B cell (primary cell): ENCODE data around the gene FGD4. TPM values are rescaled to one million over a fixed set of nuclear protein-coding genes. Genes with fewer than 3 reads are reported as not detected.

Experiments
- ATAC-seq: fragments of 200-7000 bp; cut with Tn5 transposase; one replicate; pipeline ENCODE4 v1.10.0; 2021; ENCODE audit warnings: low read depth, mild to moderate bottlenecking, moderate number of reproducible peaks, moderate library complexity
- CTCF ChIA-PET: fragments of 350-600 bp; sonication (Branson Sonifier 250); formaldehyde crosslinking; loops from one replicate; lab custom pipeline; 2021; ENCODE audit warnings: antibody characterized with exemption, inconsistent platforms; lab: Charles Lee
- POLR2A ChIA-PET: fragments of 350-600 bp; sonication (Branson Sonifier 250); formaldehyde crosslinking; loops from one replicate; lab custom pipeline; 2021; ENCODE audit warnings: antibody characterized with exemption; lab: Charles Lee
- DNase-seq: peaks from one replicate; pipeline ENCODE4 v3.0.0; 2013
- H2AFZ ChIP-seq: 2 replicates; pipeline ENCODE4 v1.6.1; 2012; ENCODE audit warnings: mild to moderate bottlenecking, low read depth, low read length; ENCODE audit not compliant: insufficient read depth, poor library complexity, severe bottlenecking
- H3K27ac ChIP-seq, 2 donors: 1 replicate in 1 of 2; 2 replicates in 1 of 2; pipeline ENCODE4 v1.5.1; 2012 to 2013; ENCODE audit warnings: low read length in 2 of 2, mild to moderate bottlenecking in 2 of 2, moderate library complexity in 1 of 2
- H3K27me3 ChIP-seq, 4 experiments: fragments of 200-600 bp in 1 of 4; sonication (generic) in 1 of 4; replicated peaks in 1 of 4; 1 replicate in 2 of 4; 2 replicates in 2 of 4; pipeline versions ENCODE4 v1.6.1 to v1.7.0; 2013 to 2016; ENCODE audit warnings: low read length in 3 of 4, mild to moderate bottlenecking in 2 of 4, mixed read lengths in 1 of 4, moderate library complexity in 1 of 4; ENCODE audit not compliant: insufficient read depth in 4 of 4, control insufficient read depth in 3 of 4; ENCODE audit errors: control extremely low read depth in 1 of 4
- H3K36me3 ChIP-seq, 2 experiments: replicated peaks in 1 of 2; 1 replicate in 1 of 2; 2 replicates in 1 of 2; pipeline versions ENCODE4 v1.6.1 to v1.7.1; 2013; ENCODE audit warnings: low read length in 1 of 2; ENCODE audit not compliant: insufficient read depth in 2 of 2, control insufficient read depth in 1 of 2; ENCODE audit errors: control extremely low read depth in 1 of 2, extremely low read depth in 1 of 2
- H3K4me1 ChIP-seq, 2 donors: fragments of 200-600 bp in 1 of 2; sonication (generic) in 1 of 2; 1 replicate in 1 of 2; 2 replicates in 1 of 2; pipeline versions ENCODE4 v1.5.1 to v1.6.1; 2013 to 2017; ENCODE audit warnings: low read length in 2 of 2; ENCODE audit not compliant: control insufficient read depth in 2 of 2, insufficient read depth in 2 of 2
- H3K4me2 ChIP-seq: replicated peaks from 2 replicates; pipeline ENCODE3; 2012; ENCODE audit warnings: mild to moderate bottlenecking, low read depth, low read length; ENCODE audit not compliant: poor library complexity, severe bottlenecking
- H3K4me3 ChIP-seq, 5 experiments: fragments of 200-600 bp in 1 of 5; sonication (generic) in 1 of 5; 1 replicate in 3 of 5; 2 replicates in 2 of 5; pipeline versions ENCODE4 v1.5.1 to v1.7.0; 2011 to 2016; ENCODE audit warnings: low read length in 4 of 5, mild to moderate bottlenecking in 4 of 5, low read depth in 2 of 5, control low read depth in 1 of 5, moderate library complexity in 1 of 5; ENCODE audit not compliant: insufficient read depth in 1 of 5; ENCODE audit errors: control extremely low read depth in 1 of 5, extremely low read depth in 1 of 5
- H3K79me2 ChIP-seq: fragments of 200-600 bp; sonication (generic); one replicate; pipeline ENCODE4 v1.6.0; 2016; ENCODE audit warnings: low read length; ENCODE audit not compliant: control insufficient read depth, insufficient read depth
- H3K9ac ChIP-seq: fragments of 200-600 bp; sonication (generic); 2 replicates; pipeline ENCODE4 v1.6.1; 2017; ENCODE audit warnings: mild to moderate bottlenecking, low read length, moderate library complexity
- H3K9me3 ChIP-seq, 3 donors: one replicate each; pipeline versions ENCODE4 v1.6.1 to v1.7.1; 2013; ENCODE audit warnings: low read length in 2 of 3; ENCODE audit not compliant: control insufficient read depth in 2 of 3, insufficient read depth in 1 of 3; ENCODE audit errors: control extremely low read depth in 1 of 3
- H4K20me1 ChIP-seq: 2 replicates; pipeline ENCODE4 v1.6.0; 2012; ENCODE audit warnings: mild to moderate bottlenecking, low read length; ENCODE audit not compliant: insufficient read depth, control insufficient read depth, poor library complexity, severe bottlenecking
- H3K27ac Mint-ChIP-seq: one replicate; pipeline ENCODE4 v1.8.0; 2021; ENCODE audit warnings: mixed read lengths
- H3K27me3 Mint-ChIP-seq: one replicate; pipeline ENCODE4 v1.8.0; 2021; ENCODE audit warnings: mixed read lengths
- H3K4me1 Mint-ChIP-seq: one replicate; pipeline ENCODE4 v1.8.0; 2021; ENCODE audit warnings: mixed read lengths
- H3K4me3 Mint-ChIP-seq: one replicate; pipeline ENCODE4 v1.8.0; 2021; ENCODE audit warnings: mixed read lengths
- H3K9me3 Mint-ChIP-seq: one replicate; pipeline ENCODE4 v1.8.0; 2022; ENCODE audit warnings: mixed read lengths; ENCODE audit not compliant: insufficient read depth
- EZH2 ChIP-seq: IDR thresholded peaks from 2 replicates; pipeline ENCODE4 v1.6.1; 2012; ENCODE audit warnings: borderline replicate concordance, low read depth, mild to moderate bottlenecking, moderate library complexity, low read length; ENCODE audit not compliant: insufficient read depth, poor library complexity, severe bottlenecking
- WGBS: methylation state at CpG from one replicate; pipeline ENCODE4 v1.1.5; 2013; ENCODE audit warnings: missing lambda C conversion rate; ENCODE audit not compliant: insufficient coverage; 5-methylcytosine and 5-hydroxymethylcytosine counted together
- intact Hi-C: fragments of 100-400 bp; cut with micrococcal nuclease; formaldehyde crosslinking; loops from one replicate; pipeline ENCODE4 v1.10.0; 2022
- polyA plus RNA-seq: library from polyadenylated mRNA; depleted of rRNA; stranded (reverse); fragments of >200 nt; gene quantifications from 2 replicates; pipeline ENCODE4 v1.2.3, GENCODE V29; 2012
- total RNA-seq, 2 donors: library from RNA; stranded (reverse); fragments of 120-200 nt in 1 of 2; gene quantifications; 1 replicate in 1 of 2; 2 replicates in 1 of 2; pipeline versions ENCODE4 v1.2.3 to v1.2.4, GENCODE V29; 2013 to 2022
- TF ChIP-seq, protein P1 (sequence below): fragments of 200-600 bp; IDR thresholded peaks from one replicate; pipeline ENCODE4 v1.8.0; 2022; ENCODE audit warnings: antibody characterized with exemption, mild to moderate bottlenecking

FGD4 gene
- total and polyA plus RNA-seq, 2 donors (not counting 1 experiment from before 2014, with no cell fraction given): 2.1 to 2.8 TPM

DNA sequence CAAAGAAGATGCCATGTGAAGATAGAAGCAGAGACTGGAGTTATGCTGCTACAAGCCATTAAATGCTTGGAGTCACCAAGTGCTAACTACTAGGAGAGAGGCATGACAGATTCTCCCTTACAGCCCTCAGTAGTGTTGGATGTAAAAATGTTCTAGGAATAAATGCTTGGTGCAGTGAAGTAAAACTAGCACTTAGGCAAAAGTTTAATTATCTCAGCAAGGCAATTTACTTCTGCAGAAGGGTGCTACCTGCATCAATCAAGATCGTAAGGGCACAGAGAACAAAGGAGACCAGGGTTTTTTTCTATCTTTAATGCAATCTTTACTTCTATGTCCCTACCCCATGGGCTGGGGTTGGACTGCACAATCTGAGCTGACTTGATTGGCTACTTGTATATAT lies 270.2 kb downstream of the FGD4 start:
- CTCF ChIA-PET: interaction anchor here (0.7 to 4.4 kb wide), 2 partner anchors 56 to 212 kb away, joined by 4 to 33 read pairs; no protein-coding TSS in a partner anchor
- DNase-seq (no peak), ATAC-seq (no peak)
- H3K9me3 ChIP-seq: peaks cover 1 to 17% (median 8%) of the 10 kb centered on the region in 3 donors
- intact Hi-C loops: no loop called here
- Mint-ChIP-seq H3K9me3 (peaks cover 5% of the 10 kb centered on the region), H3K4me1 (peaks cover 12% of the 10 kb centered on the region), H3K27me3 (peaks cover 3% of the 10 kb centered on the region), H3K4me3 (no peak overlapping the region), H3K27ac (no peak overlapping the region)
- TF ChIP-seq, protein P1, sequence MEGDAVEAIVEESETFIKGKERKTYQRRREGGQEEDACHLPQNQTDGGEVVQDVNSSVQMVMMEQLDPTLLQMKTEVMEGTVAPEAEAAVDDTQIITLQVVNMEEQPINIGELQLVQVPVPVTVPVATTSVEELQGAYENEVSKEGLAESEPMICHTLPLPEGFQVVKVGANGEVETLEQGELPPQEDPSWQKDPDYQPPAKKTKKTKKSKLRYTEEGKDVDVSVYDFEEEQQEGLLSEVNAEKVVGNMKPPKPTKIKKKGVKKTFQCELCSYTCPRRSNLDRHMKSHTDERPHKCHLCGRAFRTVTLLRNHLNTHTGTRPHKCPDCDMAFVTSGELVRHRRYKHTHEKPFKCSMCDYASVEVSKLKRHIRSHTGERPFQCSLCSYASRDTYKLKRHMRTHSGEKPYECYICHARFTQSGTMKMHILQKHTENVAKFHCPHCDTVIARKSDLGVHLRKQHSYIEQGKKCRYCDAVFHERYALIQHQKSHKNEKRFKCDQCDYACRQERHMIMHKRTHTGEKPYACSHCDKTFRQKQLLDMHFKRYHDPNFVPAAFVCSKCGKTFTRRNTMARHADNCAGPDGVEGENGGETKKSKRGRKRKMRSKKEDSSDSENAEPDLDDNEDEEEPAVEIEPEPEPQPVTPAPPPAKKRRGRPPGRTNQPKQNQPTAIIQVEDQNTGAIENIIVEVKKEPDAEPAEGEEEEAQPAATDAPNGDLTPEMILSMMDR: no peak
- TF ChIP-seq EZH2: no peak
- H4K20me1 ChIP-seq: no peaks in the 10 kb centered on the region
- H3K27ac ChIP-seq: no peak overlapping the region
- H3K4me2 ChIP-seq: no peak overlapping the region
- no peak overlapping the region for H3K9ac ChIP-seq
- H3K4me3 ChIP-seq: no peak overlapping the region
- H3K79me2 ChIP-seq: no peaks in the 10 kb centered on the region
- H2AFZ ChIP-seq: no peak overlapping the region
- POLR2A ChIA-PET: interaction anchor here (0.7 kb wide), 1 partner anchor 187 kb away, joined by 4 read pairs; no protein-coding TSS in a partner anchor
- H3K27me3 ChIP-seq: no peaks in the 10 kb centered on the region
- H3K4me1 ChIP-seq: peaks cover 5 to 12% of the 10 kb centered on the region in 2 donors
- WGBS: 100% methylated on average over 1 of the region's 1 CpG
- no peaks in the 10 kb centered on the region for H3K36me3 ChIP-seq
